ENCODE results near the gene PWWP2B. TPM values are rescaled to one million over a fixed set of nuclear protein-coding genes. Genes with fewer than 3 reads are reported as not detected.

The PWWP2B gene
- polyA plus RNA-seq, 2 of the 4 experiments (the other 2 are of a cell fraction), result 2.8 to 7.3 TPM

DNA sequence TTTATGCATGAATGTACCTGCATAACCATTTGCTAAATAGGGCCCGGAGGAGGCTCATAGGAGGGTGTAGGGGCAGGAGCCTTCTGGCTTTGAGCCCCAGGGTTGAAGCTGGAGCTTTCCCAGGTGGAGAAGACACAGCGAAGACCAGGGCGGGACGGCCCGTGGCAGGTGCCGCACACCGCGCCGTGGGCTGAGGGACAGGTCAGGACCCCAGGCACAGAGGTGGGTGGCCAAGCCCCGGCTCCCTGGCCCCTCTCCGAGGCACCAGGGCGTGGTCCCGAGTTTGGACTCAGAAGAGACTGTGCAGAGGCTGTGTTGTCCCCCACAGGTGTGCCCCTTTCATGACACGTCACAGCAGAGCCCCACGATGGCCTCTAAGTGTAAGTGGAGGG, 56.5 kb downstream of the PWWP2B start:
- Histone ChIP-seq H3K4me1 (peaks cover 49% of the 10 kb centered on the region), H3K27ac (peak overlapping the region; percentile 31 to 81; a peak in 4 of 6 replicates), H3K9me3 (no peaks in the 10 kb centered on the region), H3K4me2 (peak overlapping the region; percentile 81), H3K4me3 (peak overlapping the region; percentile 5; the same call in 2 of the 3 replicates)
- 52% methylated on average over 14 of the region's 15 CpGs for WGBS (ENCODE audit: missing lambda C conversion rate)
- no peak for TF ChIP-seq HEYL (CRISPR knock-in tag; IDR thresholded peaks at IDR 0.05)
- TF ChIP-seq JUN (IDR thresholded peaks at IDR 0.05), result 0 out of 5 replicates have a peak, but pooled peaks of 1 of the 2 experiments have one; percentile 3
- peak; percentile 0 to 6; a peak in 3 of 6 replicates for ATAC-seq
- ChIA-PET POLR2A (no interaction called here), CTCF (interaction anchor here (0.7 to 11.5 kb wide), 27 partner anchors 9 to 284 kb away, joined by 3 to 134 read pairs (median 3); no protein-coding TSS in a partner anchor)
- FAIRE-seq, result no peak
- no peak for DNase-seq (ENCODE audit: low read depth in 1 of 2, low spot score in 1 of 2)

DNA sequence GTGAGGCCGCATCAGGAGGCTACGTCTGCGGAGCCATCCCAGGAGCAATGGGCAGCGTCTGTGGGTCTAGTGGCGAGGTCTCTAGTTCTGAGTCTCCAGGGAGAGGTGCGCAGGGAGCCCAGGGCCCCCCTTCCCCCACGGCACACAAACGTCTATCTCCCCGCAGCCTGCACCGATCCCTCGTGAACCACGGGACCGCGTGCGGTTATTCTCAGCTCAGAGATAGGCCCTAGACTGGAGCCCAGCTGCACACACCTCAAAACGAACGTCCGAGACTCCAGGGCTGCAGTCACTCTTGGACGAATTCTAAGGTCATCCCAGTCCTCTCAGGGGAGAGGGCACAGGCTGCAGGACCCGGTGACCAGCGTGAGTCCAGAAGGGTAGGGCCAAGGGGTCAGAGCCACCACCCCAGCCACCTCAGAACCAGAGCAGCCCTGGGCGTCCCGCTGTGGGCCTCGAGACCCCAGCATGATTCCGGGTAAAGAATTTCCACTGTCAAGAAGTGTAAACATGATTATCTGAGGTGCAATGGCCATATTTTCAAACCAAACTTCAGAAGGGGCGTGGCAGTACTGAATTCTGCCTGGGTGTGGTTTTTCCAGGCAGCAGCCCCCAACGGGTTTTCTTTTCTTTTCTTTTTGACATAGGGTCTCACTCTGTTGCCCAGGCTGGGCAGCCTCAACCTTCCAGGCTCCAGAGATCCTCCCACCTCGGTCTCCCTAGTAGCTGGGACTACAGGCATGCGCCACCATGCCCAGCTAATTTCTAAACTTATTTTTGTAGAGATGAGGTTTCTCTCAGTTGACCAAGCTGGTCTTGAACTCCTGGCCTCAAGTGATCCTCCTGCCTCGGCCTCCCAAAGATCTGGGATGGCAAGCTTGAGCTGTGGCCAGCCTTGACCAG, 57.5 kb downstream of the PWWP2B start:
- no peak for DNase-seq (ENCODE audit: low read depth in 1 of 2, low spot score in 1 of 2)
- POLR2A ChIA-PET, result no interaction called here
- ATAC-seq, result no peak
- Histone ChIP-seq H3K9me3 (no peaks in the 10 kb centered on the region), H3K4me2 (no peak overlapping the region), H3K4me3 (no peak overlapping the region), H3K4me1 (peaks cover 54% of the 10 kb centered on the region), H3K27ac (no peak overlapping the region)
- CTCF ChIA-PET, result interaction anchor here (0.5 to 11.5 kb wide), 30 partner anchors 8 to 299 kb away, joined by 3 to 134 read pairs (median 4); no protein-coding TSS in a partner anchor
- 83% methylated on average over 27 of the region's 30 CpGs for WGBS (ENCODE audit: missing lambda C conversion rate)
- TF ChIP-seq NPAS2 (CRISPR knock-in tag; IDR thresholded peaks at IDR 0.05; ENCODE audit: borderline replicate concordance) (no peak), RNF2 (IDR thresholded peaks at IDR 0.05; ENCODE audit: borderline replicate concordance, low read depth) (no peak), CEBPB (IDR thresholded peaks at IDR 0.05) (no peak), HEYL (CRISPR knock-in tag; IDR thresholded peaks at IDR 0.05) (no peak), SREBF2 (IDR thresholded peaks at IDR 0.05) (no peak), HOXB13 (CRISPR knock-in tag; IDR thresholded peaks at IDR 0.05; ENCODE audit: low read depth) (no peak), HOXA7 (CRISPR knock-in tag; IDR thresholded peaks at IDR 0.05) (no peak), POLR2AphosphoS2 (conservative IDR thresholded peaks at IDR 0.05; ENCODE audit: low read length) (no peak)
- TF ChIP-seq, protein P1, sequence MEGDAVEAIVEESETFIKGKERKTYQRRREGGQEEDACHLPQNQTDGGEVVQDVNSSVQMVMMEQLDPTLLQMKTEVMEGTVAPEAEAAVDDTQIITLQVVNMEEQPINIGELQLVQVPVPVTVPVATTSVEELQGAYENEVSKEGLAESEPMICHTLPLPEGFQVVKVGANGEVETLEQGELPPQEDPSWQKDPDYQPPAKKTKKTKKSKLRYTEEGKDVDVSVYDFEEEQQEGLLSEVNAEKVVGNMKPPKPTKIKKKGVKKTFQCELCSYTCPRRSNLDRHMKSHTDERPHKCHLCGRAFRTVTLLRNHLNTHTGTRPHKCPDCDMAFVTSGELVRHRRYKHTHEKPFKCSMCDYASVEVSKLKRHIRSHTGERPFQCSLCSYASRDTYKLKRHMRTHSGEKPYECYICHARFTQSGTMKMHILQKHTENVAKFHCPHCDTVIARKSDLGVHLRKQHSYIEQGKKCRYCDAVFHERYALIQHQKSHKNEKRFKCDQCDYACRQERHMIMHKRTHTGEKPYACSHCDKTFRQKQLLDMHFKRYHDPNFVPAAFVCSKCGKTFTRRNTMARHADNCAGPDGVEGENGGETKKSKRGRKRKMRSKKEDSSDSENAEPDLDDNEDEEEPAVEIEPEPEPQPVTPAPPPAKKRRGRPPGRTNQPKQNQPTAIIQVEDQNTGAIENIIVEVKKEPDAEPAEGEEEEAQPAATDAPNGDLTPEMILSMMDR (IDR thresholded peaks at IDR 0.05), result no peak
- FAIRE-seq, result no peak

DNA sequence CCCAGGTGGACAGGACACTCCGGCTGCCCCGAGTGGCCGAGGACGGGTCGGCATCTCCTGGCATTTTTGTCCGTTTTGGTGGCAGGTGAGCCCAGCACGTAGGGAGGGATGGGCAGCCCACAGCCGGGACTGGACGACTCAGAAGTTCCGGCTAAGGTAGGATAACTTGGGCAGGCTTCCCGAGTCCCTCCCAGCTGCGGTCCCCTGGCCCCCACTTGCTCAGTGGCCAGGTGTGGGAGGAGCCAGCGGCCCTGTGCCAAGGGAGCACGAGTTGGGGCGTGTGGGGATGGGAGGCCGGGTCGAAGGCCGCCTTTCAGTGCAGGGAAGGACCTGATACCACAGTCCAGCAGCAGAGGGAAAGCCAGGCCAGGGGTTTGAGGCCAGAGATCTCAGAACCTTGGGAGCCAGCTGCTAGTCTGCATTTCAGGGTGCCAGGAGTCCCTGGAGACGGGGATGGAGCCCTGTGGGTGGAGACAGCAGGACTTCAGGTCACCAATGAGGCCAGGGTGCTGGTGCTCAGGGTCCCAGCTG, 58.5 kb downstream of the PWWP2B start:
- no peak for FAIRE-seq
- Histone ChIP-seq H3K4me2 (no peak overlapping the region), H3K9me3 (no peaks in the 10 kb centered on the region), H3K4me1 (peaks cover 45% of the 10 kb centered on the region), H3K27ac (no peak overlapping the region), H3K4me3 (no peak overlapping the region)
- TF ChIP-seq, protein P2, sequence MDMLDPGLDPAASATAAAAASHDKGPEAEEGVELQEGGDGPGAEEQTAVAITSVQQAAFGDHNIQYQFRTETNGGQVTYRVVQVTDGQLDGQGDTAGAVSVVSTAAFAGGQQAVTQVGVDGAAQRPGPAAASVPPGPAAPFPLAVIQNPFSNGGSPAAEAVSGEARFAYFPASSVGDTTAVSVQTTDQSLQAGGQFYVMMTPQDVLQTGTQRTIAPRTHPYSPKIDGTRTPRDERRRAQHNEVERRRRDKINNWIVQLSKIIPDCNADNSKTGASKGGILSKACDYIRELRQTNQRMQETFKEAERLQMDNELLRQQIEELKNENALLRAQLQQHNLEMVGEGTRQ (IDR thresholded peaks at IDR 0.05), result no peak
- no peak for TF ChIP-seq ZFP36 (IDR thresholded peaks at IDR 0.05; ENCODE audit: borderline replicate concordance, partially characterized antibody)
- no peak for TF ChIP-seq MAFK (IDR thresholded peaks at IDR 0.05; ENCODE audit: partially characterized antibody)
- TF ChIP-seq, protein P3, sequence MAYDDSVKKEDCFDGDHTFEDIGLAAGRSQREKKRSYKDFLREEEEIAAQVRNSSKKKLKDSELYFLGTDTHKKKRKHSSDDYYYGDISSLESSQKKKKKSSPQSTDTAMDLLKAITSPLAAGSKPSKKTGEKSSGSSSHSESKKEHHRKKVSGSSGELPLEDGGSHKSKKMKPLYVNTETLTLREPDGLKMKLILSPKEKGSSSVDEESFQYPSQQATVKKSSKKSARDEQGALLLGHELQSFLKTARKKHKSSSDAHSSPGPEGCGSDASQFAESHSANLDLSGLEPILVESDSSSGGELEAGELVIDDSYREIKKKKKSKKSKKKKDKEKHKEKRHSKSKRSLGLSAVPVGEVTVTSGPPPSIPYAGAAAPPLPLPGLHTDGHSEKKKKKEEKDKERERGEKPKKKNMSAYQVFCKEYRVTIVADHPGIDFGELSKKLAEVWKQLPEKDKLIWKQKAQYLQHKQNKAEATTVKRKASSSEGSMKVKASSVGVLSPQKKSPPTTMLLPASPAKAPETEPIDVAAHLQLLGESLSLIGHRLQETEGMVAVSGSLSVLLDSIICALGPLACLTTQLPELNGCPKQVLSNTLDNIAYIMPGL (CRISPR knock-in tag; IDR thresholded peaks at IDR 0.05; ENCODE audit: borderline replicate concordance), result no peak
- no peak for TF ChIP-seq PHF8 (IDR thresholded peaks at IDR 0.05; ENCODE audit: borderline replicate concordance, low read depth)
- no peak for TF ChIP-seq RARB (CRISPR knock-in tag; IDR thresholded peaks at IDR 0.05)
- no peak for TF ChIP-seq HOXB5 (CRISPR knock-in tag; IDR thresholded peaks at IDR 0.05)
- no peak for TF ChIP-seq ZSCAN20 (CRISPR knock-in tag; IDR thresholded peaks at IDR 0.05)
- TF ChIP-seq, protein P4, sequence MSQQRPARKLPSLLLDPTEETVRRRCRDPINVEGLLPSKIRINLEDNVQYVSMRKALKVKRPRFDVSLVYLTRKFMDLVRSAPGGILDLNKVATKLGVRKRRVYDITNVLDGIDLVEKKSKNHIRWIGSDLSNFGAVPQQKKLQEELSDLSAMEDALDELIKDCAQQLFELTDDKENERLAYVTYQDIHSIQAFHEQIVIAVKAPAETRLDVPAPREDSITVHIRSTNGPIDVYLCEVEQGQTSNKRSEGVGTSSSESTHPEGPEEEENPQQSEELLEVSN (IDR thresholded peaks at IDR 0.05; ENCODE audit: borderline replicate concordance, low read depth), result no peak
- TF ChIP-seq, protein P1 (IDR thresholded peaks at IDR 0.05), result no peak
- no peak for TF ChIP-seq HDAC2 (IDR thresholded peaks at IDR 0.05)
- TF ChIP-seq HEYL (CRISPR knock-in tag; IDR thresholded peaks at IDR 0.05), result no peak
- ChIA-PET POLR2A (no interaction called here), CTCF (interaction anchor here (1.2 to 11.5 kb wide), 7 partner anchors 66 to 186 kb away, joined by 3 to 134 read pairs (median 6); no protein-coding TSS in a partner anchor)
- no peak for ATAC-seq
- DNase-seq (ENCODE audit: low read depth in 1 of 2, low spot score in 1 of 2), result no peak
- WGBS (ENCODE audit: missing lambda C conversion rate), result 53% methylated on average over 19 of the region's 19 CpGs
